ENCODE measurements around the gene ZFP57.
"Not testable (repeated sequence)": the region's sequence is repeated elsewhere in the genome, so short reads cannot be mapped to it uniquely, and the experiment has no call there.

The ZFP57 gene

GRCh38 chr6:29696147-29697125 is 15.5 kb upstream of the ZFP57 start:
- DNase-seq, result peak in 1 of 2 donors; percentile 15

GRCh38 chr6:29694637-29695036 is 13.7 kb upstream of the ZFP57 start:
- DNase-seq, result no peak

- DNase-seq, result no peak
Observed at GRCh38 chr6:29685718-29686326, 4.9 kb upstream of the ZFP57 start.

GRCh38 chr6:29681811-29682210 is 859 bp upstream of the ZFP57 start:
- DNase-seq, result no peak

- no peak for DNase-seq
Observed at GRCh38 chr6:29680416-29680815, 536 bp downstream of the ZFP57 start.

GRCh38 chr6:29679962-29680361 is 990 bp downstream of the ZFP57 start:
- DNase-seq, result no peak

GRCh38 chr6:29678114-29678513 is 2.8 kb downstream of the ZFP57 start:
- DNase-seq, result no peak

- DNase-seq, result no peak
Observed at GRCh38 chr6:29676981-29677601, 3.9 kb downstream of the ZFP57 start.

GRCh38 chr6:29675561-29675960 is 5.4 kb downstream of the ZFP57 start:
- no peak for DNase-seq

- no peak for DNase-seq
Observed at GRCh38 chr6:29674008-29674407, 6.9 kb downstream of the ZFP57 start.

GRCh38 chr6:29673161-29673560 is 7.8 kb downstream of the ZFP57 start:
- DNase-seq, result no peak

GRCh38 chr6:29672116-29672515 is 8.8 kb downstream of the ZFP57 start:
- DNase-seq, result not testable (repeated sequence)

- no peak for DNase-seq
Observed at GRCh38 chr6:29671026-29671425, 9.9 kb downstream of the ZFP57 start.

- no peak for DNase-seq
Observed at GRCh38 chr6:29667158-29667557, 13.8 kb downstream of the ZFP57 start.

- DNase-seq, result no peak
Observed at GRCh38 chr6:29666826-29667130, 14.2 kb downstream of the ZFP57 start.

GRCh38 chr6:29665942-29666825 is 14.8 kb downstream of the ZFP57 start:
- DNase-seq, result no peak

- DNase-seq, result no peak
Observed at GRCh38 chr6:29663300-29664042, 17.5 kb downstream of the ZFP57 start.

GRCh38 chr6:29661502-29662141 is 19.3 kb downstream of the ZFP57 start:
- DNase-seq, result not testable (repeated sequence)

- DNase-seq, result no peak
Observed at GRCh38 chr6:29661071-29661470, 19.9 kb downstream of the ZFP57 start.

- DNase-seq, result no peak
Observed at GRCh38 chr6:29656798-29657197, 24.2 kb downstream of the ZFP57 start, which contains the start of gene MOG. Gene MOG, plus strand, starts transcription at chr6:29657092. Its CDS starts 118 bp downstream, at chr6:29657210.

GRCh38 chr6:29656157-29656556 is 24.8 kb downstream of the ZFP57 start:
- no peak for DNase-seq

All from stimulated activated CD4-positive, alpha-beta T cell treated with anti-CD3 and anti-CD28 coated beads, Interleukin-2, amount 100 ng/mL, for 24 hours (primary cell).